ENCODE results near the gene ASPHD2.

GRCh38 chr22:26435327-26436093 lies 6.5 kb downstream of the ASPHD2 start:
- TF ChIP-seq, protein P1, sequence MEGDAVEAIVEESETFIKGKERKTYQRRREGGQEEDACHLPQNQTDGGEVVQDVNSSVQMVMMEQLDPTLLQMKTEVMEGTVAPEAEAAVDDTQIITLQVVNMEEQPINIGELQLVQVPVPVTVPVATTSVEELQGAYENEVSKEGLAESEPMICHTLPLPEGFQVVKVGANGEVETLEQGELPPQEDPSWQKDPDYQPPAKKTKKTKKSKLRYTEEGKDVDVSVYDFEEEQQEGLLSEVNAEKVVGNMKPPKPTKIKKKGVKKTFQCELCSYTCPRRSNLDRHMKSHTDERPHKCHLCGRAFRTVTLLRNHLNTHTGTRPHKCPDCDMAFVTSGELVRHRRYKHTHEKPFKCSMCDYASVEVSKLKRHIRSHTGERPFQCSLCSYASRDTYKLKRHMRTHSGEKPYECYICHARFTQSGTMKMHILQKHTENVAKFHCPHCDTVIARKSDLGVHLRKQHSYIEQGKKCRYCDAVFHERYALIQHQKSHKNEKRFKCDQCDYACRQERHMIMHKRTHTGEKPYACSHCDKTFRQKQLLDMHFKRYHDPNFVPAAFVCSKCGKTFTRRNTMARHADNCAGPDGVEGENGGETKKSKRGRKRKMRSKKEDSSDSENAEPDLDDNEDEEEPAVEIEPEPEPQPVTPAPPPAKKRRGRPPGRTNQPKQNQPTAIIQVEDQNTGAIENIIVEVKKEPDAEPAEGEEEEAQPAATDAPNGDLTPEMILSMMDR (IDR thresholded peaks at IDR 0.05), result no peak
- no peak for TF ChIP-seq POLR2A (IDR thresholded peaks at IDR 0.05)
